Loucy (cell line): ENCODE results near the gene CCT7.

Experiments used
- EZH2phosphoT487 ChIP-seq: fragments of 200-600 bp; IDR thresholded peaks from 2 replicates; pipeline ENCODE4 v1.6.1; 2018; ENCODE audit warnings: antibody characterized with exemption, mild to moderate bottlenecking, moderate library complexity, borderline replicate concordance
- TF ChIP-seq, protein P1 (sequence below): fragments of 200-600 bp; sonication (generic); conservative IDR thresholded peaks from 2 replicates; pipeline ENCODE4 v1.5.1; 2014; ENCODE audit warnings: mild to moderate bottlenecking, antibody characterized with exemption, low read length

DNA sequence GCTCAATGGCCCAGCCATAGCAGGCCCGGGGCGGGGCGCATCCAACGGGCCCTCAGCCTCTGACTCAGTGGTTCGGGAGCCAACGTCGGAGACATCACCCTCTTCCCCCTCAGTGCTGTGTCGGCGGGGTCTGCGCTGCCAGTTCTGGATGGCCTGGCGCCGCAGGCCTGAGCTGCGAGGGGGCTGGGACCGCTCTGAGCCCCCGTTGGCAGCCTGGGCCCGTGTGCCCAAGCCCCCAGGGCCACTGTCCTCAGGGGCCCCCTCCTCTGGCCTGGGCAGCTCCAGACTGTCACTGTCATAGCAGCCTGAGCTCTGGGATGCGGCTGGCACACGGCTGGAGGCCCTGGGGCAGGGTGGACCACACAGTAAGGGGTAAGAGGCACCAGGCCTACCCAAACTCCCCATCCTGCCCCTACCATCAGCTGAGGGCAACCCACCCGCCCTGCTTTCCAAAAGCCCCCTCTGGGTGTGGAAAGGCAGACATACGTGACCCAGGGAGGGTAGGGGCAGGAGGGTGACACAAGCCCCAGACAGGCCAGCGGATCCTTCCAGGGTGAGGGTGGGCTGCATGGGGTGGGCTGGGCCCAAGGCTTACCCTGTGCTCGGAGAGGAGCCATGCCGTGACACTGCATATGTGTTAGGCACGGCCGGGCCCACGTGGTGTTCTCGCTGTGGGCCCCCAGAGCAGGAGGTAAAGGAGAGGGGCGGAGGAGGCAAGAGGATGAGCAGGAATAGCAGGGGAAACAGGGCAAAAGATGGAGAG lies 31.4 kb downstream of the CCT7 start:
- TF ChIP-seq, protein P1, sequence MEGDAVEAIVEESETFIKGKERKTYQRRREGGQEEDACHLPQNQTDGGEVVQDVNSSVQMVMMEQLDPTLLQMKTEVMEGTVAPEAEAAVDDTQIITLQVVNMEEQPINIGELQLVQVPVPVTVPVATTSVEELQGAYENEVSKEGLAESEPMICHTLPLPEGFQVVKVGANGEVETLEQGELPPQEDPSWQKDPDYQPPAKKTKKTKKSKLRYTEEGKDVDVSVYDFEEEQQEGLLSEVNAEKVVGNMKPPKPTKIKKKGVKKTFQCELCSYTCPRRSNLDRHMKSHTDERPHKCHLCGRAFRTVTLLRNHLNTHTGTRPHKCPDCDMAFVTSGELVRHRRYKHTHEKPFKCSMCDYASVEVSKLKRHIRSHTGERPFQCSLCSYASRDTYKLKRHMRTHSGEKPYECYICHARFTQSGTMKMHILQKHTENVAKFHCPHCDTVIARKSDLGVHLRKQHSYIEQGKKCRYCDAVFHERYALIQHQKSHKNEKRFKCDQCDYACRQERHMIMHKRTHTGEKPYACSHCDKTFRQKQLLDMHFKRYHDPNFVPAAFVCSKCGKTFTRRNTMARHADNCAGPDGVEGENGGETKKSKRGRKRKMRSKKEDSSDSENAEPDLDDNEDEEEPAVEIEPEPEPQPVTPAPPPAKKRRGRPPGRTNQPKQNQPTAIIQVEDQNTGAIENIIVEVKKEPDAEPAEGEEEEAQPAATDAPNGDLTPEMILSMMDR, result no peak
- no peak for TF ChIP-seq EZH2phosphoT487
